Keratinocyte (primary cell): Measurements from ENCODE around the gene CEBPZOS. TPM values are rescaled to one million over a fixed set of nuclear protein-coding genes. Genes with fewer than 3 reads are reported as not detected.

Experiments used
- DNase-seq: peaks from one replicate; pipeline ENCODE4 v3.0.0-alpha.2; 2011; ENCODE audit warnings: low read depth, missing footprints, low spot score
- FAIRE-seq: peaks from 2 replicates; lab custom pipeline; 2011; peaks lifted over from hg19 to GRCh38; lab: Jason Lieb, UNC
- H2AFZ ChIP-seq: 2 replicates; pipeline ENCODE4 v1.6.0; 2012; ENCODE audit warnings: low read length, control low read depth, inconsistent platforms; ENCODE audit not compliant: control insufficient read depth
- H3K27ac ChIP-seq: 2 replicates; pipeline ENCODE4 v1.5.1; 2011; ENCODE audit warnings: low read length; ENCODE audit not compliant: control insufficient read depth, insufficient read depth
- H3K27me3 ChIP-seq: 3 replicates; pipeline ENCODE4 v1.6.0; 2011; ENCODE audit warnings: low read length; ENCODE audit not compliant: control insufficient read depth, insufficient read depth; ENCODE audit errors: extremely low read depth
- H3K36me3 ChIP-seq, 2 experiments: 2 replicates in 1 of 2; 3 replicates in 1 of 2; pipeline ENCODE4 v1.5.1; 2011; ENCODE audit warnings: low read length in 2 of 2, mild to moderate bottlenecking in 1 of 2; ENCODE audit not compliant: control insufficient read depth in 2 of 2, insufficient read depth in 2 of 2; ENCODE audit errors: extremely low read depth in 1 of 2
- H3K4me1 ChIP-seq: 3 replicates; pipeline ENCODE4 v1.5.1; 2011; ENCODE audit warnings: low read length; ENCODE audit not compliant: control insufficient read depth, insufficient read depth; ENCODE audit errors: extremely low read depth
- H3K4me2 ChIP-seq: 3 replicates; pipeline ENCODE4 v1.6.0; 2011; ENCODE audit warnings: low read depth, low read length; ENCODE audit not compliant: control insufficient read depth, insufficient read depth; ENCODE audit errors: extremely low read depth
- H3K4me3 ChIP-seq, 3 experiments: fragments of 200-600 bp in 1 of 3; sonication (generic) in 1 of 3; 2 replicates in 2 of 3; 3 replicates in 1 of 3; pipeline ENCODE4 v1.5.1; 2011 to 2016; ENCODE audit warnings: low read length in 3 of 3, mild to moderate bottlenecking in 3 of 3, control low read depth in 2 of 3, inconsistent platforms in 1 of 3, low read depth in 1 of 3, mixed read lengths in 1 of 3, mixed run types in 1 of 3, moderate library complexity in 1 of 3; ENCODE audit not compliant: control insufficient read depth in 2 of 3, insufficient read depth in 2 of 3; ENCODE audit errors: extremely low read depth in 1 of 3
- H3K79me2 ChIP-seq: 2 replicates; pipeline ENCODE4 v1.6.0; 2012; ENCODE audit warnings: low read length; ENCODE audit not compliant: control insufficient read depth, insufficient read depth
- H3K9ac ChIP-seq: 3 replicates; pipeline ENCODE4 v1.6.0; 2011; ENCODE audit warnings: low read length; ENCODE audit not compliant: control insufficient read depth, insufficient read depth; ENCODE audit errors: extremely low read depth
- H3K9me1 ChIP-seq: 3 replicates; pipeline ENCODE4 v1.6.0; 2011; ENCODE audit warnings: low read length; ENCODE audit not compliant: control insufficient read depth, insufficient read depth; ENCODE audit errors: extremely low read depth
- H3K9me3 ChIP-seq: 2 replicates; pipeline ENCODE4 v1.5.1; 2012; ENCODE audit warnings: low read depth, low read length; ENCODE audit not compliant: control insufficient read depth
- H4K20me1 ChIP-seq: 3 replicates; pipeline ENCODE4 v1.6.0; 2011; ENCODE audit warnings: low read length; ENCODE audit not compliant: control insufficient read depth, insufficient read depth; ENCODE audit errors: extremely low read depth
- EZH2 ChIP-seq: IDR thresholded peaks from one replicate; pipeline ENCODE4 v1.6.1; 2012; ENCODE audit warnings: inconsistent platforms, mild to moderate bottlenecking, low read length, moderate library complexity
- dilution Hi-C: fragments of 300-500 bp; cut with MboI; formaldehyde crosslinking; loops from one replicate; pipeline ENCODE4 v1.7.0; 2020; ENCODE audit warnings: low sequenced_read_pairs; ENCODE audit not compliant: extremely low pct_ligation_motif_present
- polyA plus RNA-seq, 5 experiments: library from polyadenylated mRNA; depleted of rRNA in 3 of 5; stranded (reverse) in 3 of 5; stranded (forward) in 1 of 5; unstranded in 1 of 5; fragments of >200 nt; gene quantifications; 1 replicate in 1 of 5; 2 replicates in 3 of 5; 3 replicates in 1 of 5; pipeline versions ENCODE4 v1.2.1 to v1.2.3, GENCODE V29; 2011 to 2012; ENCODE audit warnings: missing spikeins in 2 of 5, low read depth in 1 of 5, low replicate concordance in 1 of 5
- TF ChIP-seq, protein P1 (sequence below), 3 experiments: IDR thresholded peaks in 1 of 3; conservative IDR thresholded peaks in 1 of 3; optimal IDR thresholded peaks in 1 of 3; 2 replicates in 2 of 3; 3 replicates in 1 of 3; pipeline versions ENCODE3 to v1.5.1; 2011; ENCODE audit warnings: low read length in 3 of 3, mild to moderate bottlenecking in 3 of 3, moderate library complexity in 2 of 3, control low read depth in 1 of 3, inconsistent platforms in 1 of 3; ENCODE audit not compliant: insufficient read depth in 2 of 3; ENCODE audit errors: extremely low read depth in 1 of 3

CEBPZOS gene
- polyA plus RNA-seq, 1 donor (not counting 4 experiments of a cell fraction or from before 2014, with no cell fraction given), result 42.9 TPM

DNA sequence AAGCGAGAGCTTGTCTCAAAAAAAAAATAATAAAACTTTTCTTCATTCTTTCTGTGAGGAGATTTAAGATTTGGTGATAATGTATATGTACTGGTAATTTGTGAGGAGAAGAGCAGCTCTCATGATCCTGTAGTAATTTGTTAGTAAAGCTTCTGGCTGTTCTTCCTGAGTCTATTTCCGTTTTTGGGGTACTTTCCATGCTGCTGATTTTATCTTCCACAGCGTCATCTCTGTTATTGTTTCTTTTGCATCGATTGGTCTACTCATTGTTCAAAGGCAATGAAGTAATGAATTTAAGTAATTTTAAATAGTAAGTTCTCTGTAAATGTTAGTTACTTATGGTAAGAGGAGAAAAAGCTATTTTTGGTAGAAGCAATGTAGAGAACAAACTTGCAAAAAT, 47.1 kb downstream of the CEBPZOS start:
- Histone ChIP-seq H3K79me2 (no peaks in the 10 kb centered on the region), H3K9me1 (no peaks in the 10 kb centered on the region), H3K36me3 (peaks cover 9 to 19% of the 10 kb centered on the region in 2 experiments), H4K20me1 (no peaks in the 10 kb centered on the region), H3K27ac (no peak overlapping the region), H3K9me3 (no peaks in the 10 kb centered on the region), H3K4me3 (no peak overlapping the region), H3K27me3 (no peaks in the 10 kb centered on the region), H3K9ac (no peak overlapping the region), H2AFZ (no peak overlapping the region), H3K4me1 (no peaks in the 10 kb centered on the region), H3K4me2 (no peak overlapping the region)
- dilution Hi-C loops, result no loop called here
- TF ChIP-seq, protein P1, sequence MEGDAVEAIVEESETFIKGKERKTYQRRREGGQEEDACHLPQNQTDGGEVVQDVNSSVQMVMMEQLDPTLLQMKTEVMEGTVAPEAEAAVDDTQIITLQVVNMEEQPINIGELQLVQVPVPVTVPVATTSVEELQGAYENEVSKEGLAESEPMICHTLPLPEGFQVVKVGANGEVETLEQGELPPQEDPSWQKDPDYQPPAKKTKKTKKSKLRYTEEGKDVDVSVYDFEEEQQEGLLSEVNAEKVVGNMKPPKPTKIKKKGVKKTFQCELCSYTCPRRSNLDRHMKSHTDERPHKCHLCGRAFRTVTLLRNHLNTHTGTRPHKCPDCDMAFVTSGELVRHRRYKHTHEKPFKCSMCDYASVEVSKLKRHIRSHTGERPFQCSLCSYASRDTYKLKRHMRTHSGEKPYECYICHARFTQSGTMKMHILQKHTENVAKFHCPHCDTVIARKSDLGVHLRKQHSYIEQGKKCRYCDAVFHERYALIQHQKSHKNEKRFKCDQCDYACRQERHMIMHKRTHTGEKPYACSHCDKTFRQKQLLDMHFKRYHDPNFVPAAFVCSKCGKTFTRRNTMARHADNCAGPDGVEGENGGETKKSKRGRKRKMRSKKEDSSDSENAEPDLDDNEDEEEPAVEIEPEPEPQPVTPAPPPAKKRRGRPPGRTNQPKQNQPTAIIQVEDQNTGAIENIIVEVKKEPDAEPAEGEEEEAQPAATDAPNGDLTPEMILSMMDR (optimal IDR thresholded peaks at IDR 0.05 in 1 of 3, IDR thresholded peaks at IDR 0.05 in 1 of 3, conservative IDR thresholded peaks at IDR 0.05 in 1 of 3; ENCODE audit: extremely low read depth in 1 of 3, insufficient read depth in 2 of 3, low read length in 3 of 3), result no peak
- TF ChIP-seq EZH2, result no peak
- FAIRE-seq, result no peak
- no peak for DNase-seq

DNA sequence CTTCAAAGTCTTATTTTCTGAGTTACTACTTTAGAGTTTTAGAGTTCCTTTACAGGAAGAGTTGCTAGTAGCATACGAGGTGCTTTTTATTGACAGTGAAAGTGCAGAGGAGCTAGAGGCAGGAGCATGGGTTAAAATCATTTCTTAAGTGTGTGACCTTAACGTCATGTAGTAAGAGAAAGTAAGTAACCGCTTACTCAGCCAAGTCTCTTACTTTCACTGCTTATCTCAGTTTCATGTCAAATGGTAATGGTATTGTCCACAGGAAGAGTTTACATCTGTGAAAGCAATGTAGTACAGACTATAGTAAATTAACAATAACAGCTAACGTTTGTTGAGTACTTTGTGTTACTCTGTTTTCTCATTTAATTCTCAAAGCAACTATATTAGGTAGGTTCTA, 47.7 kb downstream of the CEBPZOS start:
- Histone ChIP-seq H3K79me2 (no peaks in the 10 kb centered on the region), H3K4me2 (no peak overlapping the region), H3K4me1 (no peaks in the 10 kb centered on the region), H3K4me3 (no peak overlapping the region), H4K20me1 (no peaks in the 10 kb centered on the region), H3K36me3 (peaks cover 9 to 19% of the 10 kb centered on the region in 2 experiments), H3K27me3 (no peaks in the 10 kb centered on the region), H3K9me1 (no peaks in the 10 kb centered on the region), H3K27ac (no peak overlapping the region), H2AFZ (no peak overlapping the region), H3K9ac (no peak overlapping the region), H3K9me3 (no peaks in the 10 kb centered on the region)
- no peak for DNase-seq
- dilution Hi-C loops, result no loop called here
- TF ChIP-seq EZH2, result no peak
- TF ChIP-seq, protein P1 (optimal IDR thresholded peaks at IDR 0.05 in 1 of 3, IDR thresholded peaks at IDR 0.05 in 1 of 3, conservative IDR thresholded peaks at IDR 0.05 in 1 of 3; ENCODE audit: extremely low read depth in 1 of 3, insufficient read depth in 2 of 3, low read length in 3 of 3), result no peak
- FAIRE-seq, result no peak
